Stimulated activated CD4-positive, alpha-beta T cell treated with anti-CD3 and anti-CD28 coated beads, Interleukin-4, amount 100 ng/mL, for 24 hours (primary cell): ENCODE data around the gene KLRC2.
"Not testable (repeated sequence)": the region's sequence is repeated elsewhere in the genome, so short reads cannot be mapped to it uniquely, and the experiment has no call there.

Source experiments
- DNase-seq: peaks from one replicate; pipeline ENCODE4 v3.0.0-alpha.2; 2020

KLRC2 gene

DNA sequence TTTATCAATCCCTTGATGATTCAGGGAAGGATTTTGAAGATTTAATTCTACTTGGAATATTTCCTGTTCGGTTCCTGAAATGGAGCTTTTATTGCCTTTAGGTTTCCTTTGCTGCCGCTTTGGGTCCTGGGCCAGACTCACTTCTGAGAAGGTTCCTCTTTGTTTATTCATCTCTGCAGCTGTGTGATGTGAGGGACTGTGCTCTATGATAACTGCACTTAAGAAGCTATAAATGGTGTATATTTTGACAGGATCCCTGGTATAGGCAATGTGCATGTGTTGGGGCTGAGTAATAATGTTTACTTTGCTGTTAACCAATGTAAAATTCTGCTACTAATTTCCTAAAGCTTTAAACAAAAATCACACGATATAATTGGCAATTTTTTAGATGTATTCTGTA lies at the start of gene KLRC2:
Gene KLRC2, minus strand, starts transcription at position 195 of the 400 bp plus-strand sequence. Its CDS starts 24 bp downstream, at position 171.
- DNase-seq = not testable (repeated sequence)

DNA sequence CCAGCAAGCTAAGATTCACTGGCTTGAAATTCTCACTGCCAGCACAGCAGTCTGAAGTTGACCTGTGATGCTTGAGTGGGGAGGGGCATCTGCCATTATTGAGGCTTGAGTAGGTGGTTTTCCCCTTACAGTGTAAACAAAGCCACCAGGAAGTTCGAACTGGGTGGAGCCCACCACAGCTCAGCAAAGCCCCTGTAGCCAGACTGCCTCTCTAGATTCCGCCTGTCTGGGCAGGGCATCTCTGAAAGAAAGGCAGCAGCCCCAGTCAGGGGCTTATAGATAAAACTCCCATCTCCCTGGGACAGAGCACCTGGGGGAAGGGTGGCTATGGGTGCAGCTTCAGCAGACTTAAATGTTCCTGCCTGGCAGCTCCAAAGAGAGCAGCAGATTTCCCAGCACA lies 46.1 kb upstream of the KLRC2 start:
- not testable (repeated sequence) for DNase-seq

DNA sequence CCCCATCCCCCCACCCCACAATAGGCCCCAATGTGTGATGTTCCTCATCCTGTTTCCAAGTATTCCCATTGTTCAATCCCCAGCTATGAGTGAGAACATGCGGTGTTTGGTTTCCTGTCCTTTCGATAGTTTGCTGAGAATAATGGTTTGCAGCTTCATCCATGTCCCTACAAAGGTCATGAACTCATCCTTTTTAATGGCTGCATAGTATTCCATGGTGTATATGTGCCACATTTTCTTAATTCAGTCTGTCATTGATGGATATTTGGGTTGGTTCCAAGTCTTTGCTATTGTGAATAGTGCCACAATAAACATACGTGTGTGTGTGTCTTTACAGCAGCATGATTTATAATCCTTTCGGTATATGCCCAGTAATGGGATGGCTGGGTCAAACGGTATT lies 37.0 kb upstream of the KLRC2 start:
- DNase-seq = not testable (repeated sequence)

DNA sequence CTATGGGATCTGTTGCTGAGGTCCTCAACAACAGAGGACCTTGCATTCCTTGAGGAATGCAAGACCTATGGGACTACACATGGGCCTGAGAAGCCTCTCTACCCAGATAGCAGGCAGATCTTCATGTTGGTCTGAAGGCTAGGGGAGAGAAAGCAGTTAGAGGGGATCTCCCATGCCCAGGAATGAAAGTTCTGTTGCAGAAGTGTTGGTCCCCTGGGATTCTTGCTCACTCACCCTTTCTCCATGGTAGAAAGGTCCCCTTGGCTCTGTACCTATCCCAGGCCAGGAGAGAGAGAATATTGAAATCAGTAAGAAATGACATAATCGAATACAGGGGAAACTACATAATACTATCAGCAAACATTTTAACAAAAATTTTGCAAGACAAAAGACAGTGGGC lies 33.9 kb upstream of the KLRC2 start:
- DNase-seq = no peak

DNA sequence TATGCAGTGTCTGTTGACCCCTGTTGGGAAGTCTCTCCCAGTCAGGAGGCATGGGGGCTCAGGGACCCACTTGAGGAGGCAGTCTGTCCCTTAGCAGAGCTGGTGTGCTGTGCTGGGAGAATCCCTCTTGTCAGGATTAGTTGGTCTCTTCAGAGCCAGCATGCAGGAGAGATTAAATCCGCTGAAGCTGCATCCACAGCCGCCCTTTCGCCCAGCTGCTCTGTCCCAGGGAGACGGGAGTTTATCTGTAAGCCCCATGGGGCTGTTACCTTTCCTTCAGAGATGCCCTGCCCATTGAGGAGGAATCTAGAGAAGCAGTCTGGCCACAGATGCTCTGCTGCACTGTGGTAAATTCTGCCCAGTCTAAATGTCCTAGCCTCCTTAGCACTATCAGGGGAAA lies 30.5 kb upstream of the KLRC2 start:
- no peak for DNase-seq

DNA sequence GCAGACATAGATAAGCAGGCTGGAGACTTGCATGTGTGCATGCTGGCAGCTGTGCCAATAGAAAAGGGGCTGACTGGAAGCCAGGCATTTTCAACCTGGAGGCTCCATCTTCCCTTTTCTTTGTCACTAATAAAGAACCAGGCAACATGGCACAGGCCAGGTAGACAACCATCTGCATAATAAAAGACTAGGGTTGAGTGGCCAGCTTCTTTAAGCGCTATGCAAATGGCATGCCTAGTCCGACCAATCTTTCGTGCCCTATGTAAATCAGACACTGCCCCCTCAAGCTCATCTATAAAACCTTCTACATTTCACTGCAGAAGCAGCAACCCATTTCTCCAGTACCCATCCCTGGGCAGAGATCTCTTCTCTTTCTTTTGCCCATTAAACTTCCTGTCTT lies 21.9 kb upstream of the KLRC2 start:
- no peak for DNase-seq

DNA sequence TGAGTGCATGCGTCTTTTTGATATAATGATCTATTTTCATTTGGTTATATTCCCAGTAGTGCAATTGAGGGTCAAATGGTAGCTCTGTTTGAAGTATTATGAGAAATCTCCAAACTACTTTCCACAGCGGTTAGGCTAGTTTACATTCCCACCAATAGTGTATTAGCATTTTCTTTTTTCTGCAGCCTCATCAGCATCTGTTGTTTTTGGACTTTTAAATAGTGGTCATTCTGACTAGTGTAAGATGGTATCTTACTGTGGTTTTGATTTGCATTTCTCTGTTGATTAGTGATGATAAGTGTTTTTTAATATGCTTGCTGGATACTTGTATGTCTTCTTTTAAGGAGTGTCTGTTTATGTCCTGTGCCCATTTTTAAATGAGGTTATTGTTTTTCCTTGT lies 21.0 kb upstream of the KLRC2 start:
- no peak for DNase-seq

DNA sequence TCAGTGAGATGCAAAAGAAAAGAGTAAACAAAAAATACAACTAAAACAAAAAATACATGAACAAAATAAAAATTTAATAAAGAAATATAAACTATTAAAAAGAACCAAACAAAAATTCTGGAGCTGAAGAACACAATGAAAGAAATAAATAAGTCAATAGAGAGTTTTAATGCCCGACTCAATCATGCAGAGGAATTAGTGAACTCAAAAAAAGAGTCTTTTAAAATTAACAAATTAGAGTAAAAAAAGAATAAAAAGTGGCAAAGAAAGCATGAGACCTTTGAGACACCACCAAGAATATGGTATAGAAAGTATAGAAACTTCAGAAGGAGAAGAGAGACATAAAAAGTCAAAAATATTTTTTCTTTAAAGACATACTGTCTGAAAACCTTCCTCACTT lies 20.0 kb upstream of the KLRC2 start:
- no peak for DNase-seq

DNA sequence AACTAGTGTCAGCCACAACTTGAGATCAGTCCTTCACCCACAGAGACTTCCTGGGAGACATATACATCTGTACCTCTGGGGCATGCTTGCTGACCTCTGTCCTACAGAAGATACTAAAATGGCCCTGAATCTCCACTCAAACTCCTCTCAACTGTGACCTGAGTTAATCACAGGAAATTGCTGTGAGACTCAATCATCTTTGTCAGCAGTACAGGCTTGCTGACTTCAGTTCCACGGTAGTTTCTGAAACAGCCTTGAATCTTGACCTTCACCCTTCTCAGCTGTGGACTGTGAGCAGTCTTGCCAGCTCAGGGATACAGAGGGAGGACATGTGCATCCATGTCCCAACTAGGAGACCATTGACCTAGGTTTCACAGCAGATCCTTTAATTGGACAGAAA lies 18.7 kb upstream of the KLRC2 start:
- DNase-seq = no peak

DNA sequence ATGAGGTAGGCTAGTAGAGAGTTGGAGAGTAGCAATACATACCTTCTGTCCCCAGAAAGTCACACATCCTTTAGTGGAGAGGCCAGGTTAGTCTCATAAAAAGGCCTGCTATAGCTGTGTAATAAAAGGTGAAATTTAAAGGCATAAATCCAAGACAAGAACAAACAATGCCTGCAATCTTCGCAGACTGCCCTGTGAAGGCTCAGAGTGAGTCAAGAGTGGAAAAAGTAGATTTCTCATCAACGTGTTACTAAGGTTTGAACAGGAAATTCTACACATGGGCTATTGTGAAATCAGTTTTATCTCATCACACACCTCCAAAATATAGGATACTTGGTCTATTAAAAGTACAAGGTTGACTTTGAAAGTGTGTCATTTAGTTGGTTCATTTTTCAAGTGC lies 17.3 kb upstream of the KLRC2 start, which contains the start of gene KLRC1:
Gene KLRC1, minus strand, starts transcription at position 222 of the 400 bp plus-strand sequence. CDS start 2,221 bp downstream, outside the sequence.
- DNase-seq = no peak

DNA sequence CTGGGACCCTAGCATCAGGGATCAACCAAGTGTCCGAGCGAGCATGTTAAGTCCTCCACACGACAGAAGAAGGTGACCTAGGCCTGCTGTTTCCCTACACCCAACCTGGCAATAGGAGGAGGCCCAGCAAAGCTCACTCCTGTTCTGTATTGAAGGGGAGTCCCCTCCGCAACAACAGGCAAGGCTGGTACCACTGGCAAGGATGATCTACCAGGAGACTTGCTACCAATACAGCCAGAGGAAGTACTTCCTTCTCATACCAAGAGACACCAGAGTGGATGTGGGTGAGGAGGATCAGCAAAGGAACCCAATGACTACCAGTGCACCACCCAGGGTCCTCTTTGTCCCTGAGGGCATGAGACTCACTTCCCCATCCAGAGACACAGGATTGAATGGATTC lies 12.4 kb upstream of the KLRC2 start:
- DNase-seq = no peak

DNA sequence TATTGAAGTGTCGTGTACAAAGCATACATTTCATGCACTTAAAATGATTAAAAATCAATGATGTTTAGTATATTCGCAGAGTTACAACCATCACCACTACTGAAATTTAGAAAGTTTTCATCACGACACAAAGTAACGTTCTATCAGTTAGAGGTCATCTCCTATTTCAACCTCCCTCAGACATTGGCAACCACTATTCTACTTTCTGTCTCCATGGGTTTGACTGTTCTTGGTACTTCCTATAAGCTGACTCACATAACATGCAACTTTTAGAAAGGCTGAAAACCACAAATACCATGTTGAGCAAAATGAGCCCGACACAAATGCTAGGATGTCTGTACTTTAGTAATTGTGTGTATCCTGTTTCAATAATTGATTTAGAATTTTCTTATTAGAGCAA lies 10.2 kb upstream of the KLRC2 start:
- DNase-seq = not testable (repeated sequence)

DNA sequence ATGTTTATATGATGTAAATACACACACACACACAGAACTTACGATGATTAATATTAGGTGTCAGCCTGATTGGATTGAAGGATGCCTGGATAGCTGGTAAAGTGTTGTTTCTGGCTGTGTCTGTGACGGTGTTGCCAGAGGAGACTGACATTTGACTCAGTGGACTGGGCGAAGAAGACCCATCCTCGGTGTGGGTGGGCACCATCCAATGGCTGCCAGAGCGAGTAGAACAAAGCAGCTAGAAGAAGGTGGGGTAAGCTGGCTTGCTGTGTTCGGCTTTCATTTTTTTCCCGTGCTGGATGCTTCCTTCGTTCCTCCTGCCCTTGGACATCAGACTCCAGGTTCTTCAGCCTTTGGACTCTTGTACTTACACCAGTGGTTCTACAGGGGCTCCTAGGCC lies 5.3 kb upstream of the KLRC2 start:
- not testable (repeated sequence) for DNase-seq

DNA sequence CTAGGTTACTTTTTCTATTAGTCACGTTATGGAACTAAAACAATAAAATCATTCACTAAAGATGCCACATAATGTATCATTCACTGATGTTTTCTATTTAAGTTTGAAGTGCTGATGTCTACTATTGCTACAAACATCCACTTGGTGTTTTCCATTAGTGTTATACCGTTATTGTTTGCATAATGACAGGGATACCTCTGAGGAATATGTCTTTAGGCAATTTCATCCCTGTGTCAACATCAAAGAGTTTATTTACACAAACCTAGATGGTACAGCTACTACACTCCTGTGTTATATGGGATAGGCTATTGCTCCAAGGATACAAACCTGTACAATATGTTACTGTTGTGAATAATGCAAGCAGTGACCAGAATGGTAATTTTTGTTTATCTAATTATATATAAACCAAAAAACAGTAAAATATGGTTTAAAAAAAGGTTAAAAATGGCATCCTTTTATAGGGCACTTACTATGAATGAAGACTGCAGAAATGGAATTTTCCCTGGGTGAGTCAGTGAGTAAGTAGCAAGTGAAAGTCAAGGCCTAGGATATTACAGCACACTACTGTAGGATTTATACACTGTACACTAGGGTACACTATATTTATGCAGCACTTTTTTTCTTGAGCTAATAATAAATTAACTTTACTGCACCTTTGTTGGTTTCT lies 3.9 kb upstream of the KLRC2 start:
- not testable (repeated sequence) for DNase-seq

DNA sequence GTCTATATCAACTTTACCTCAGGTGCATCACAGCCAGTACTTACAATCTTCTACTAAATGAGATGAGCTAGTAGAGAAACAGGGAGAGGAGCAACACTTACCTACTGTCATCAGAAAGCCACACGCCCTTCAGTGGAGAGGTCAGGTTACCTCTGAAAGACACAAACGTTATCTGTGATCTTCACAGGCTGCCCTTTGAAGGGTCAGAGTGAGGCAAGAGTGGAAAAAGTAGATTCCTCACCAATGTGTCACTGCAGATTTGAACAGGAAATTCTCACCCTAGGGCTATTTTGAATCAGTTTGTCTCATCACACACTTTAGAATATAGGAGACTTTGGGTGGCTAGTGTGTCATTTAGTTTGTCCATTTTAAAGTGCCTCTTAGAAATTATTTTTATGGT lies 1.8 kb upstream of the KLRC2 start:
- not testable (repeated sequence) for DNase-seq

DNA sequence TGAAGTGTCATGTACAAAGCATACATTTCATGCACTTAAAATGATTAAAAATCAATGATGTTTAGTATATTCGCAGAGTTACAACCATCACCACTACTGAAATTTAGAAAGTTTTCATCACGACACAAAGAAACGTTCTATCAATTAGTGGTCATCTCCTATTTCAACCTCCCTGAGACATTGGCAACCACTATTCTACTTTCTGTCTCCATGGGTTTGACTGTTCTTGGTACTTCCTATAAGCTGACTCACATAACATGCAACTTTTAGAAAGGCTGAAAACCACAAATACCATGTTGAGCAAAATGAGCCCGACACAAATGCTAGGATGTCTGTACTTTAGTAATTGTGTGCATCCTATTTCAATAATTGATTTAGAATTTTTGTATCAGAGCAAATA lies 5.2 kb downstream of the KLRC2 start:
- DNase-seq = not testable (repeated sequence)

DNA sequence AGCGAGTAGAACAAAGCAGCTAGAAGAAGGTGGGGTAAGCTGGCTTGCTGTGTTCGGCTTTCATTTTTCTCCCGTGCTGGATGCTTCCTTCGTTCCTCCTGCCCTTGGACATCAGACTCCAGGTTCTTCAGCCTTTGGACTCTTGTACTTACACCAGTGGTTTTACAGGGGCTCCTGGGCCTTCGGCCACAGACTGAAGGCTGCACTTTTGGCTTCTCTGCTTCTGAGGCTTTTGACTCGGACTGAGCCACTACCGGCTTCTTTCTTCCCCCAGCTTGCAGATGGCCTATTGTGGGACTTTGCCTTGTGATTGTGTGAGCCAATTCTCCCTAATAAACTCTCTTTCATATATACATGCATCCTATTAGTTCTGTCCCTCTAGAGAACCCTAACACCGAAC lies 9.9 kb downstream of the KLRC2 start:
- DNase-seq = not testable (repeated sequence)

DNA sequence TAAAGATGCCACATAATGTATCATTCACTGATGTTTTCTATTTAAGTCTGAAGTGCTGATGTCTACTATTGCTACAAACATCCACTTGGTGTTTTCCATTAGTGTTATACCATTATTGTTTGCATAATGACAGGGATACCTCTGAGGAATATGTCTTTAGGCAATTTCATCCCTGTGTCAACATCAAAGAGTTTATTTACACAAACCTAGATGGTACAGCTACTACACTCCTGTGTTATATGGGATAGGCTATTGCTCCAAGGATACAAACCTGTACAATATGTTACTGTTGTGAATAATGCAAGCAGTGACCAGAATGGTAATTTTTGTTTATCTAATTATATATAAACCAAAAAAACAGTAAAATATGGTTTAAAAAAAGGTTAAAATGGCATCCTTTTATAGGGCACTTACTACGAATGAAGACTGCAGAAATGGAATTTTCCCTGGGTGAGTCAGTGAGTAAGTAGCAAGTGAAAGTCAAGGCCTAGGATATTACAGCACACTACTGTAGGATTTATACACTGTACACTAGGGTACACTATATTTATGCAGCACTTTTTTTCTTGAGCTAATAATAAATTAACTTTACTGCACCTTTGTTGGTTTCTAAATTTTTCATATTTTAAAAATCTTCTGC lies 11.4 kb downstream of the KLRC2 start:
- not testable (repeated sequence) for DNase-seq

DNA sequence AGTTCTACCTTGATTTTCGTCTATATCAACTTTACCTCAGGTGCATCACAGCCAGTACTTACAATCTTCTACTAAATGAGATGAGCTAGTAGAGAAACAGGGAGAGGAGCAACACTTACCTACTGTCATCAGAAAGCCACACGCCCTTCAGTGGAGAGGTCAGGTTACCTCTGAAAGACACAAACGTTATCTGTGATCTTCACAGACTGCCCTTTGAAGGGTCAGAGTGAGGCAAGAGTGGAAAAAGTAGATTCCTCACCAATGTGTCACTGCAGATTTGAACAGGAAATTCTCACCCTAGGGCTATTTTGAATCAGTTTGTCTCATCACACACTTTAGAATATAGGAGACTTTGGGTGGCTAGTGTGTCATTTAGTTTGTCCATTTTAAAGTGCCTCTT lies 13.7 kb downstream of the KLRC2 start:
- not testable (repeated sequence) for DNase-seq

DNA sequence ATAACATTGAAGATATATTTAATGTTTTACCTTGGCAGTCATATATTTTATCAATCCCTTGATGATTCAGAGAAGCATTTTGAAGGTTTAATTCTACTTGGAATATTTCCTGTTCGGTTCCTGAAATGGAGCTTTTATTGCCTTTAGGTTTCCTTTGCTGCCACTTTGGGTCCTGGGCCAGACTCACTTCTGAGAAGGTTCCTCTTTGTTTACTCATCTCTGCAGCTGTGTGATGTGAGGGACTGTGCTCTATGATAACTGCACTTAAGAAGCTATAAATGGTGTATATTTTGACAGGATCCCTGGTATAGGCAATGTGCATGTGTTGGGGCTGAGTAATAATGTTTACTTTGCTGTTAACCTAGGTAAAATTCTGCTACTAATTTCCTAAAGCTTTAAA lies 15.5 kb downstream of the KLRC2 start, which contains the start of gene KLRC3:
Gene KLRC3, minus strand, starts transcription at position 262 of the 400 bp plus-strand sequence. Its CDS starts 45 bp downstream, at position 217.
- DNase-seq = not testable (repeated sequence)

DNA sequence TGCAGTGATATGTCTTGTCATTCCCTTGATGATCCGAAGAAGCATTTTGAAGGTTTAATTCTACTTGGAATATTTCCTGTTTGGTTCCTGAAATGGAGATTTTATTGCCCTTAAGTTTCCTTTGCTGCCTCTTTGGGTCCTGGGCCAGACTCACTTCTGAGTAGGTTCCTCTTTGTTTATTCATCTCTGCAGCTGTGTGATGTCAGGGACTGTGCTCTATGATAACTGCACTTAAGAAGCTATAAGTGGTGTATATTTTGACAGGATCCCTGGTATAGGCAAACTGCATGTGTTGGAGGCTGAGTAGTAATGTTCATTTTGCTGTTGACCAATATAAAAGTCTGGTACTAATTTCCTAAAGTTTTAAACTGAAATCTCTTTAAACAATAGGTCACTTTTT lies 26.4 kb downstream of the KLRC2 start, which contains the start of gene KLRC4:
Gene KLRC4, minus strand, starts transcription at position 366 of the 400 bp plus-strand sequence. Its CDS starts 182 bp downstream, at position 184.
- DNase-seq = no peak

DNA sequence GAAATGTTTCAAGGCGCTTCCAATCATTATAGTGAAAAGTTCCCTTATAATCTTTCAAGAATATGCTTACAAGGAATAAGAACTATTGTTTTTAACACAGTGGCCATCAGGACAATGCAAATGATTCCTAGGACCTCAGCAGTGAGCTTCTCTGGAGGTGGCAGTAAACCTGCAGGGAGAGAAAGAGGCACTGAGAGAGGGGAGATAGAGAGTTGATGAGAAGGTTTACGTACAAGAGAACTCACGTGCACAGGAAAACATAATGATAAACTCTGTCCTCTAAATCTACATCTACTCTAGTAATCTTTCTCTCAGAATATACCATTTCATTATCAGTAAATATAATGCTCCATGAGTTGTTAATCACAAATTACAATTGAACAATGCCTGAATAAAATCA lies 27.0 kb downstream of the KLRC2 start:
- DNase-seq = no peak

DNA sequence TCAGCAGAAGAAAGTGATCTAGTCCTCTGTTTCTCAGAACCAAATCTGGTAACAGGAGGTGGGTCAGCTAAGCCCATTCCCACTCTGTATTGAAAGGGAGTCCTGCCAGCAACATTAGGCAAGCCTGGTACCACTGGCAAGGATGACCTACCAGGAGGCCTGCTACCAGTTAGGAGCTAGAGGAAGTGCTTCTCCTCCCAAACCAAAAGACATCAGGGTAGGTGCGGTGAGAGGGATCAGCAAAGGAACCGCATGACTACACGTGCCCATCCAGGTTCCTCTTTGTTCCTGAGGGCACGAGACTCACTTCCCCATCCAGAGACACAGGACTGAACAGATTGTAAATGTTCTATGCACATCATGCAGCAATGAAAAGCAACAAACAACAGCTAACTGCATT lies 29.1 kb downstream of the KLRC2 start:
- no peak for DNase-seq

DNA sequence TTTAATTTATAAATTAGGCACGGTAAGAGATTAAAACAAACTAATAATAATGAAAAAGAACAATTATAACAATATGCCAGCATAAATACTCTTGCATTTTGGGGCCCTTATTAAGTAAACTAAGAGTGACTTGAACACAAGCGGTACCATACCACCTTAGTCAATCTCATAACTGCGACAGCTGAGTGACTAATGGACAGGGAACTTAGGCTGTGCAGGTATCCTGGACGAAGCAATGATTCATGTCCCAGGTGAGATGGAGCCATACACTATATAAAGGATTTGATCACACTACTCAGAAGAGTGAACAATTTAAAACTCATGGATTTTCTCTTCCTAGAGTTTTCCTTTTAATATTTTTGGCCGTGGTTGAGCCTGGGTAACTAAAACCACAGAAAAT lies 30.5 kb downstream of the KLRC2 start:
- DNase-seq = no peak
